CD4-positive, alpha-beta T cell (primary cell): ENCODE measurements around the gene TENM4. TPM values are rescaled to one million over a fixed set of nuclear protein-coding genes. Genes with fewer than 3 reads are reported as not detected.

Experiments
- ATAC-seq: fragments of 200-7000 bp; cut with Tn5 transposase; one replicate; pipeline ENCODE4 v1.10.0; 2022; ENCODE audit warnings: mild to moderate bottlenecking; ENCODE audit not compliant: poor library complexity
- CTCF ChIA-PET: fragments of 350-600 bp; sonication (Branson Sonifier 250); formaldehyde crosslinking; loops from one replicate; lab custom pipeline; 2021; ENCODE audit warnings: antibody characterized with exemption, inconsistent platforms; lab: Charles Lee
- POLR2A ChIA-PET: fragments of 350-600 bp; sonication (Branson Sonifier 250); formaldehyde crosslinking; loops from one replicate; lab custom pipeline; 2021; ENCODE audit warnings: antibody characterized with exemption, inconsistent platforms; lab: Charles Lee
- DNase-seq, 14 experiments: peaks; one replicate each; pipeline ENCODE4 v3.0.0-alpha.2; 2013 to 2020; ENCODE audit warnings: mixed read lengths in 2 of 14
- H3K27ac ChIP-seq, 2 donors: one replicate each; pipeline versions ENCODE4 v1.5.1 to v1.7.0; 2013; ENCODE audit warnings: low read length in 2 of 2, low read depth in 1 of 2, mild to moderate bottlenecking in 1 of 2
- H3K27me3 ChIP-seq, 2 experiments: 1 replicate in 1 of 2; 2 replicates in 1 of 2; pipeline versions ENCODE4 v1.6.1 to v1.7.0; 2013; ENCODE audit warnings: low read length in 2 of 2, control low read depth in 1 of 2, mild to moderate bottlenecking in 1 of 2, moderate library complexity in 1 of 2; ENCODE audit not compliant: insufficient read depth in 2 of 2, control insufficient read depth in 1 of 2
- H3K36me3 ChIP-seq: one replicate; pipeline ENCODE4 v1.6.1; 2013; ENCODE audit warnings: low read length, control low read depth; ENCODE audit not compliant: insufficient read depth
- H3K4me1 ChIP-seq: one replicate; pipeline ENCODE4 v1.6.1; 2013; ENCODE audit warnings: low read length, control low read depth; ENCODE audit not compliant: insufficient read depth
- H3K4me3 ChIP-seq: one replicate; pipeline ENCODE4 v1.5.1; 2013; ENCODE audit warnings: mild to moderate bottlenecking, low read length, moderate library complexity
- H3K9me3 ChIP-seq, 2 experiments: 1 replicate in 1 of 2; 2 replicates in 1 of 2; pipeline versions ENCODE4 v1.6.1 to v1.7.0; 2013; ENCODE audit warnings: low read length in 2 of 2, mild to moderate bottlenecking in 2 of 2, control low read depth in 1 of 2, moderate library complexity in 1 of 2; ENCODE audit not compliant: control insufficient read depth in 1 of 2, insufficient read depth in 1 of 2
- H3K27ac Mint-ChIP-seq: one replicate; pipeline ENCODE4 v1.8.0; 2020; ENCODE audit warnings: mixed read lengths
- H3K27me3 Mint-ChIP-seq: one replicate; pipeline ENCODE4 v1.8.0; 2021; ENCODE audit warnings: mixed read lengths
- H3K36me3 Mint-ChIP-seq: one replicate; pipeline ENCODE4 v1.8.0; 2021; ENCODE audit warnings: low read depth, mixed read lengths
- H3K4me1 Mint-ChIP-seq: one replicate; pipeline ENCODE4 v1.8.0; 2021; ENCODE audit warnings: low read depth, mixed read lengths
- H3K4me3 Mint-ChIP-seq: one replicate; pipeline ENCODE4 v1.8.0; 2020; ENCODE audit warnings: mild to moderate bottlenecking, mixed read lengths
- H3K9me3 Mint-ChIP-seq: one replicate; pipeline ENCODE4 v1.8.0; 2020; ENCODE audit warnings: mixed read lengths
- CTCF ChIP-seq: fragments of 200-600 bp; IDR thresholded peaks from one replicate; pipeline ENCODE4 v1.8.0; 2022; ENCODE audit warnings: antibody characterized with exemption, mild to moderate bottlenecking
- intact Hi-C, 2 experiments: fragments of 100-400 bp; cut with DNase I in 1 of 2; cut with micrococcal nuclease in 1 of 2; formaldehyde crosslinking; loops; one replicate each; pipeline versions ENCODE4 v1.15.1 to v1.9.0; 2023 to 2025; cut with DNase I, micrococcal nuclease
- total RNA-seq, 174 experiments: library from RNA in 2 of 174; stranded (reverse) in 2 of 174; gene quantifications; one replicate each; pipeline ENCODE4 v1.2.3 and lab custom pipeline; 2021 to 2026

TENM4 gene
- total RNA-seq, 2 experiments from 2014 or later = 0.22 to 0.31 TPM

- TF ChIP-seq CTCF = no peak
- no peak overlapping the region for H3K27ac Mint-ChIP-seq
- POLR2A ChIA-PET = no interaction called here
Measured at GRCh38 chr11:79321263-79321662, 119.6 kb downstream of the TENM4 start.

DNA sequence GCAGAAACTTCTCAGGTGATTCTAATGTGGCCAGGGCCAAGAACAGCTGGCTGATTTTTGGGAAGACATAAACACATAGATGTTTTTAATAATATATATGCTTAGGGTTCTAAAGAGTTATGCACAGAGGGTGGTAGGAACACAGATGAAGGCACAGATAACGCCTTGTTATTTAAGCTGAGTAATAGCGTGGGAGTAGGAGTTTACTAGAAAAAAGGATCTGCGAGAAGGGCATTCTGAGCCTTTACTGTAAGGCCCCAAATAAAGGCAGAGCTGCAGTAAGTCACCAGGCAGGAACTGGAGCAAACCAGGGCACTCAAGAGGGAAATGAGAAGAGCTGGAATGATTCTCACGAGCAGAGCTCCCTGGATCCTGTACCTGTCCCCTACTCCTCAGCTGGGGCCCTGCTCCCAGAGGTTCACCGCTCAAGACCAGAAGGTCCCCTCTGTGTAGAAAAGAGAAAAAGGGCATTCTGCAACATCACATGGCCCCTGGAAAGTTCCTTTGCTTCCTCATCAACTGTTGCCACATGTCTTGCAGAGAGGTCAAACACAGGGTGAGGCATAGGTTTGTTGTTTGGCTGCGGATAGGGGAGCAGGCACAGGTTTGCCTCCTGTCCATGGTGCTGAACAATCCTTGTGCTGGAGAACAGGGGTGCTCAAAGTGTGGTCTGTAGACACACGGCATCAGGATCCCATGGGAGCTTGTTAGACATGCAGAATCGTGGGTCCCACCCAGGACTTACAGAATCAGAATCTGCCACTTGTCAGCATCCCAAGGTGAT lies 125.7 kb downstream of the TENM4 start:
- H3K4me1 Mint-ChIP-seq = no peaks in the 10 kb centered on the region
- DNase-seq = no peak

More at GRCh38 chr11:79321263-79321662, 119.6 kb downstream of the TENM4 start:
- no peak overlapping the region for H3K4me3 ChIP-seq
- H3K9me3 ChIP-seq = no peaks in the 10 kb centered on the region
- DNase-seq (no peak), ATAC-seq (no peak)
- CTCF ChIA-PET = no interaction called here
- H3K27ac ChIP-seq = no peak overlapping the region
- H3K27me3 ChIP-seq = no peaks in the 10 kb centered on the region
- H3K27me3 Mint-ChIP-seq = no peaks in the 10 kb centered on the region
- no peaks in the 10 kb centered on the region for H3K9me3 Mint-ChIP-seq
- H3K36me3 Mint-ChIP-seq = no peaks in the 10 kb centered on the region
- no peaks in the 10 kb centered on the region for H3K4me1 ChIP-seq
- no peaks in the 10 kb centered on the region for H3K4me1 Mint-ChIP-seq
- H3K4me3 Mint-ChIP-seq = no peak overlapping the region
- intact Hi-C loops = no loop called here
- no peaks in the 10 kb centered on the region for H3K36me3 ChIP-seq

DNA sequence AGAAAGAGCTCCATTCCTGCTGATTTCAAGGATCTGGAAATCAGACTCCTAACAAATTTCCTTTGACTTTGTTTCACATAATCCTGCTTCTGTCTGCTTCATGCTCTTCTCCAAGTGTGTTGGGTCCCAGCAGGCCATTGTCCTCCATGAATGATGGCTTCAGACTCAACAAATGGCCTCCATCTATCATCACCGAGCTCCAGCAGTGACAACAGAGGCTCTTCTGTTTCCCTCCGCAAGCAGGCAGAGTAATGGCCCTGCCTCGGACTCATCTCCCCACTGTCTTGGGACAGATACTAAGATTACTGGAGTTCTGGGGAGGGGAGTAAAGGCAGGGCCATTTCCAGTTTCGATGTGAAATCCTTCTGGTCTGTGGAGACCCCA lies 127.3 kb downstream of the TENM4 start:
- intact Hi-C loops = no loop called here

More for the DNA sequence above, 125.7 kb downstream of the TENM4 start:
- intact Hi-C loops = no loop called here
- no peak for ATAC-seq
- Histone ChIP-seq H3K27me3 (no peaks in the 10 kb centered on the region), H3K4me3 (no peak overlapping the region), H3K9me3 (no peaks in the 10 kb centered on the region), H3K27ac (no peak overlapping the region), H3K36me3 (no peaks in the 10 kb centered on the region), H3K4me1 (no peaks in the 10 kb centered on the region)
- CTCF ChIA-PET = no interaction called here
- no peak for TF ChIP-seq CTCF
- H3K27ac Mint-ChIP-seq = no peak overlapping the region
- no peaks in the 10 kb centered on the region for H3K36me3 Mint-ChIP-seq
- no peak overlapping the region for H3K4me3 Mint-ChIP-seq
- H3K27me3 Mint-ChIP-seq = no peaks in the 10 kb centered on the region
- POLR2A ChIA-PET = no interaction called here
- no peaks in the 10 kb centered on the region for H3K9me3 Mint-ChIP-seq

More for the DNA sequence above, 127.3 kb downstream of the TENM4 start:
- Mint-ChIP-seq H3K27me3 (no peaks in the 10 kb centered on the region), H3K9me3 (no peaks in the 10 kb centered on the region), H3K27ac (no peak overlapping the region), H3K36me3 (no peaks in the 10 kb centered on the region), H3K4me1 (no peaks in the 10 kb centered on the region), H3K4me3 (no peak overlapping the region)
- no peak for ATAC-seq
- H3K36me3 ChIP-seq = no peaks in the 10 kb centered on the region
- H3K4me1 ChIP-seq = no peaks in the 10 kb centered on the region
- H3K4me3 ChIP-seq = no peak overlapping the region
- POLR2A ChIA-PET = no interaction called here
- CTCF ChIA-PET = no interaction called here
- no peaks in the 10 kb centered on the region for H3K27me3 ChIP-seq
- DNase-seq = no peak
- H3K27ac ChIP-seq = no peak overlapping the region
- no peak for TF ChIP-seq CTCF
- H3K9me3 ChIP-seq = no peaks in the 10 kb centered on the region
